AG04450 (cell line): Measurements from ENCODE around the gene SYNE2. TPM values are rescaled to one million over a fixed set of nuclear protein-coding genes. Genes with fewer than 3 reads are reported as not detected.
"Not testable (repeated sequence)": the region's sequence is repeated elsewhere in the genome, so short reads cannot be mapped to it uniquely, and the experiment has no call there.

ENCODE experiments used
- CTCF ChIA-PET: fragments of 300-600, 350-600 bp; formaldehyde crosslinking; extraction: SDS; loops from one replicate; lab custom pipeline; 2022; ENCODE audit warnings: antibody characterized with exemption, inconsistent platforms; lab: Charles Lee
- POLR2A ChIA-PET: fragments of 350-600 bp; formaldehyde crosslinking; extraction: SDS; loops from one replicate; lab custom pipeline; 2021; ENCODE audit warnings: antibody characterized with exemption, inconsistent platforms; lab: Yijun Ruan, JAX
- DNase-seq: peaks from one replicate; pipeline ENCODE4 v3.0.0-alpha.2; 2011; ENCODE audit warnings: low read depth, low spot score
- H3K27ac ChIP-seq: one replicate; pipeline ENCODE4 v1.5.1; 2012; ENCODE audit warnings: low read depth, low read length, control low read depth
- H3K27me3 ChIP-seq: one replicate; pipeline ENCODE4 v1.6.0; 2012; ENCODE audit warnings: low read length; ENCODE audit not compliant: control insufficient read depth, insufficient read depth
- H3K4me3 ChIP-seq: 2 replicates; pipeline ENCODE4 v1.5.1; 2011; ENCODE audit warnings: mild to moderate bottlenecking, low read depth, low read length, control low read depth
- H3K9me3 ChIP-seq: 2 replicates; pipeline ENCODE4 v1.5.1; 2012; ENCODE audit warnings: low read length; ENCODE audit not compliant: control insufficient read depth, insufficient read depth
- CTCF ChIP-seq: IDR thresholded peaks from 2 replicates; pipeline ENCODE4 v1.5.1; 2011; ENCODE audit warnings: low read depth, low read length, control low read depth, inconsistent platforms
- polyA plus RNA-seq: library from polyadenylated mRNA; depleted of rRNA; stranded (reverse); fragments of >200 nt; gene quantifications from 2 replicates; pipeline ENCODE4 v1.2.3, GENCODE V29; 2011

Gene SYNE2
- polyA plus RNA-seq, 1 experiment, result 6.1 TPM

- H3K9me3 ChIP-seq, result no peaks in the 10 kb centered on the region
- H3K27ac ChIP-seq, result no peak overlapping the region
- POLR2A ChIA-PET, result no interaction called here
- H3K4me3 ChIP-seq, result no peak overlapping the region
- DNase-seq, result no peak
- no peak for TF ChIP-seq CTCF
- H3K27me3 ChIP-seq, result no peaks in the 10 kb centered on the region
- CTCF ChIA-PET, result interaction anchor here (0.7 kb wide), 2 partner anchors 104 to 300 kb away, joined by 3 read pairs; no protein-coding TSS in a partner anchor
These were observed 15.4 kb downstream of the SYNE2 start for GRCh38 chr14:63867933-63868921.

DNA sequence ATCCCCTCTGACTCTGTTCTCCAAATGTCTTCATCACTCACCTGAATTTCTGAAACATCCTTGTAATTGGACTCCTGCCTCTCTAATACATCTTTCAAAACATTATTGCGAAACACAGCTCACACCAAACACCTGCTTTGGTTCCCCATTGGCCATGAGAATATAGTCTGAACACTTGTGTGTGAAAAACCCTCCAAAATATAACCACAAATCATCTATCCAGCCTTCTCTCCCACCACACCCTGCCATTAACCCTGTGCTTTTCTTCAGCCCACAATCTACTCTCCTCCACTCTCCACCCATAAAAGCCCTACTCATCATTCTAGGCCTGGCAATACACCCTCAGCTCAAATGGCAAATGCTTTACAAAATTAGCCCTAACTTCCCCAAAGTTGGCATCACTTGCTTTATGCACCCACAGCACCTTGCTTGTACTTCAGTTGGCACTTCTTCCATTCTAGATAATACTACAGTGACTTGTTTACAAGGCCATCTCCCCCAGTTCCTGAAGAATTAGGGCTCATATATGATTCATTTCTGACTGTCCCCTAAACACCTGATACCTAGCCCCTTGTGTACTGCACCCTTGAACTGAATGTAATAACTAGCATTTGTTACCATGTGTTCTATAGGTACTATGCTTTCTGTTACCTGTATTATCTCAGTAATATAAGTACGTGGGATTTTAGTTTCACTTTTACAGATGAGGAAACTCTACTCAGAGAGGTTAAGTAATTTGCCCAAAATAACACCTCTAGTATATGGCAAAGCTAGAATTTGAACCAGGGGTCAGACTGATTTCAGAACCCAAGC lies 17.3 kb downstream of the SYNE2 start:
- H3K9me3 ChIP-seq, CTCF ChIA-PET, POLR2A ChIA-PET, DNase-seq, H3K27ac ChIP-seq, H3K4me3 ChIP-seq, H3K27me3 ChIP-seq: not testable (repeated sequence)

DNA sequence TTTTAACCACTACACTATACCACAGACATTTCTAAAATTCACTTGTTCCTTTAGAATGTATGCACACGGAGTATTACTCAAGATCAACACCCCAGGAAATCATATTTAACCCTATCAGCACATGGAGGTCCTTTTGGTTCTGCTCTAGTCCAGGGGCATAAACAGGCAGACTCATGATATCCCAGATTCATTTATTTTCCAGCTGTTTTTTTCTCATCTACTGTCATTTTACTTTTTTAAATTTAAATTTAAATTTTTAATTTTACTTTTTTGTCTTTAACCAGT lies 17.9 kb downstream of the SYNE2 start:
- H3K9me3 ChIP-seq, H3K27ac ChIP-seq, CTCF ChIA-PET, DNase-seq, POLR2A ChIA-PET, H3K27me3 ChIP-seq, H3K4me3 ChIP-seq: not testable (repeated sequence)

DNA sequence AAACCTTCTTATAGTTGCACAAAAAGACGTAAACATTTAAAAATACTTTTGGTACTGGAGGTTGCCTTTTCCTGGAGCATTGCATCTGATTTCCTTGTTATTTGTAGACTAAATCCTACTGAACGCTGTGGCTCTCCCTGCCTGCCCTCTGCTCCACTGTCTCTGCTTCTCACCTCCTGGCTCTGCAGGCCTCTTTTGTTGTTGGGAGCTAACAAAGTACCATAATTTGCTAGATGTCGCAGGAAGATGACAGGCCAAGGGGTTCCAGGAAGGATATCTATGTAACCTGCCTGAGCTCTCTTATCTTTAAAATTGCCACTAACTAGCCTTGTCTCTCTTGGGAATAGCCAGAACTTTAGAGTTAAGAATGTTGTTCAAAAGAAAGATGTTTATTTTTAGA lies 21.4 kb downstream of the SYNE2 start:
- H3K27ac ChIP-seq, result no peak overlapping the region
- ChIA-PET POLR2A (no interaction called here), CTCF (no interaction called here)
- no peak for DNase-seq
- no peaks in the 10 kb centered on the region for H3K27me3 ChIP-seq
- H3K4me3 ChIP-seq, result no peak overlapping the region
- H3K9me3 ChIP-seq, result no peaks in the 10 kb centered on the region
- TF ChIP-seq CTCF, result no peak

GRCh38 chr14:63875311-63875710 lies 22.5 kb downstream of the SYNE2 start:
- TF ChIP-seq CTCF, result no peak
- DNase-seq, result no peak
- POLR2A ChIA-PET, result no interaction called here
- Histone ChIP-seq H3K9me3 (no peaks in the 10 kb centered on the region), H3K27ac (no peak overlapping the region), H3K27me3 (no peaks in the 10 kb centered on the region), H3K4me3 (no peak overlapping the region)
- CTCF ChIA-PET, result no interaction called here

DNA sequence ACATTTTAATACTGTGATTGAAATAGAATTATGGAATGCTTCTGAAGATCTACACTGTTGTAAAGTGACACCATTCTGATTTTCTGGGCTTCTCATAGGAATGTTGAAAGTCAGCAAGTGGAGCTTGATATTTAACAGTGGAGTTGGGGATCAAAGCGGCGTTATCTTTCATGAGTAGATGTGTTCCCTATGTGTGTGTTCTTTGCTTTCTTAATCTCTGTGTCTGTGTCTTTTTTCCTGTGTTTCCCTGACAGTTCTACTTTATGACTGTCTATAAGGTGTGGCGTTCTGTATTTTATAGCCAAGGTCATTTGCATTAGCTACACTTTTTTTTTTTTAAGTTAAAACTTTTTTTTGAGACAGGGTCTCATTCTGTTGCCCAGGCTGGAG lies 24.7 kb downstream of the SYNE2 start:
- TF ChIP-seq CTCF, result no peak

More for the DNA sequence above, 24.7 kb downstream of the SYNE2 start:
- CTCF ChIA-PET, result no interaction called here
- Histone ChIP-seq H3K27ac (no peak overlapping the region), H3K27me3 (no peaks in the 10 kb centered on the region), H3K4me3 (no peak overlapping the region), H3K9me3 (no peaks in the 10 kb centered on the region)
- POLR2A ChIA-PET, result no interaction called here
- DNase-seq, result no peak
